GM06990 (cell line): ENCODE results near the gene C1orf226.

Experiments
- DNase-seq: peaks from one replicate; pipeline ENCODE4 v3.0.0-alpha.2; 2011; ENCODE audit not compliant: insufficient read length; ENCODE audit errors: extremely low read depth
- H3K27me3 ChIP-seq: replicated peaks from 2 replicates; pipeline ENCODE4 v1.6.0; 2011; ENCODE audit warnings: low read length; ENCODE audit not compliant: control insufficient read depth, insufficient read depth
- H3K36me3 ChIP-seq: 2 replicates; pipeline ENCODE4 v1.5.1; 2011; ENCODE audit warnings: low read length; ENCODE audit not compliant: control insufficient read depth, insufficient read depth
- H3K4me3 ChIP-seq: replicated peaks from 2 replicates; pipeline ENCODE4 v1.5.1; 2011; ENCODE audit warnings: low read depth, mild to moderate bottlenecking, control low read depth, low read length
- TF ChIP-seq, protein P1 (sequence below): IDR thresholded peaks from 2 replicates; pipeline ENCODE4 v1.5.1; 2011; ENCODE audit warnings: low read length, control low read depth, mild to moderate bottlenecking, inconsistent platforms; ENCODE audit not compliant: insufficient read depth, poor library complexity, severe bottlenecking

C1orf226 gene

DNA sequence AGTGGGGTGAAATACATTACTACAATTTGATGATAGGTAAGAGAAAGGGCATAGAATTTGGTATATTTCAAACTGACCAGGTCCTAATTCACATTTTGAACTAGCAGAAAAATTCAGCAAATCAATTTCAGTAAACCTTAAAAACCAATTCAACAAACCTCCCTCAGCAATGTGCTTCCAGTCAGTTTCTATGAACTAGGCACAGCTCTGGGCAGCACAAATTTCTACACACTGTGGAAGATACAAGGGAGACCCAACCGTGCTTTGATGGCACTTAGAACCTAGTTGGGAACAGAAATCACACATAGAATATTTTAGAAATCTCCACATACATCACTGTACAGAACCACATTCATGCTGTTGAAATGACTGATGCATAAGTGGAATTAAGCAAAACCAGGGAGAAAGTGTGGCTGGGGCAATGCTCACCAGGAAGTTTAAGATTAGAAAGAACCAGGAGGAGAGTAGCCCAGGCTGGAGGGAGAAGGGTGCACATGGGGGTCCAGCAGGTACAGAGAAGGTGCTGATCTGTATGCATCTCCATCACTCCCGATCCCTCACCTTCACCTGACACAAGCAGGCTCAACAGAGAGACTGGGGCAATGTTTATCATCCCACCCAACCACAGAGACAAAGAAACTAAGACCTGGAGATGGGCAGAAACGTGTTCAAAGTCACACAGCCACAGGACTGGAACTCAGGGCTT lies 14.8 kb downstream of the C1orf226 start:
- DNase-seq: no peak
- no peaks in the 10 kb centered on the region; the same call in 1 of the 2 replicates for H3K27me3 ChIP-seq
- no peak overlapping the region for H3K4me3 ChIP-seq
- H3K36me3 ChIP-seq: no peaks in the 10 kb centered on the region
- TF ChIP-seq, protein P1, sequence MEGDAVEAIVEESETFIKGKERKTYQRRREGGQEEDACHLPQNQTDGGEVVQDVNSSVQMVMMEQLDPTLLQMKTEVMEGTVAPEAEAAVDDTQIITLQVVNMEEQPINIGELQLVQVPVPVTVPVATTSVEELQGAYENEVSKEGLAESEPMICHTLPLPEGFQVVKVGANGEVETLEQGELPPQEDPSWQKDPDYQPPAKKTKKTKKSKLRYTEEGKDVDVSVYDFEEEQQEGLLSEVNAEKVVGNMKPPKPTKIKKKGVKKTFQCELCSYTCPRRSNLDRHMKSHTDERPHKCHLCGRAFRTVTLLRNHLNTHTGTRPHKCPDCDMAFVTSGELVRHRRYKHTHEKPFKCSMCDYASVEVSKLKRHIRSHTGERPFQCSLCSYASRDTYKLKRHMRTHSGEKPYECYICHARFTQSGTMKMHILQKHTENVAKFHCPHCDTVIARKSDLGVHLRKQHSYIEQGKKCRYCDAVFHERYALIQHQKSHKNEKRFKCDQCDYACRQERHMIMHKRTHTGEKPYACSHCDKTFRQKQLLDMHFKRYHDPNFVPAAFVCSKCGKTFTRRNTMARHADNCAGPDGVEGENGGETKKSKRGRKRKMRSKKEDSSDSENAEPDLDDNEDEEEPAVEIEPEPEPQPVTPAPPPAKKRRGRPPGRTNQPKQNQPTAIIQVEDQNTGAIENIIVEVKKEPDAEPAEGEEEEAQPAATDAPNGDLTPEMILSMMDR: no peak

DNA sequence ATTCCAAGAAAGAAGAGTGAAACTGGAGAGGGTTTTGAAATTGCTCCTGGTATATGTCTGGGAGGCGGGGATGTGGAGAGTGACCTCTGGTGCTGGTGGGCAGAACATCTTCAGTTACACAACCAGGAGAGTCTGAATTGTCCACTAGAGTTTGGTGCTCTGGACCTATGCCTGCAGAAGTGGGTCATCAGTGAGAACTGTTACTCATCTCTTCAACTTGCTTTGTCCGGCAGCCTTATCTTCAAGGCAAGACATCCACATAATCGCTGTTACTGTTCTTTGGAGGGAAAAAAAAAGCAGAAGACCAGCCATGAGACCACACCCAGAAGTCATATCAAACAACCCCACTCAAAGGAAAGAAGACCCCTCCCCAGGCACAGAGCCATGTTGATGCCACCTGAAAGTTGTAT lies 15.5 kb downstream of the C1orf226 start:
- TF ChIP-seq, protein P1: no peak
- no peaks in the 10 kb centered on the region for H3K36me3 ChIP-seq
- DNase-seq: no peak
- no peaks in the 10 kb centered on the region; the same call in 1 of the 2 replicates for H3K27me3 ChIP-seq
- no peak overlapping the region for H3K4me3 ChIP-seq

DNA sequence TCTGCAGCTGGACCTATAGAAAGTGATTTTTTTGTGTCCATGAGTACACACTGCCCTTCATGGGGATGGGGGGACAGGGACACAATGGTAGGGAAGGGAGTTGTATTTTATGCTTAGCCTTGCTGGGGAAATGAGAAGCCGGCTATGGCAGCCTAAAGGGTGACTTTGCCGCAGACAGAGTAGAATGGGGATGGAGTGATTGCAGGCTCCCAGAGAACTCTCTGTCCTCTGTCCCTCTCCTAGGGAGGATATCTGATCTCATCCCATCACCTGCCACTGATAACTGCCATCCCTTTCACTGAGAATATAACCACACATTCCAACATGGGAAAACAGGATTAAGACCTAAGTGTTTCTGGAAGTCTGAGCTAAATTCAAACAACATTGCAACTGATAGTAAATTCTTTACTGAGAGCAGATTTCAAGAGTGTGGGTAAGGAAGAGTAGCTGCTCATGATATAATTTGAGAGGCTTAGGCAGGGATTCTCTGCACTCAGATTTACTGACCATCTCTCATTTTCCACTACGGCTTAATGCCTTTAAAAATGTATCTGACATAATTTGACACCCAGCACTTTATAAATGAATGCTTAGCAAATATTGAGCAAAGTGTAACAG lies 16.5 kb downstream of the C1orf226 start:
- TF ChIP-seq, protein P1: no peak
- H3K36me3 ChIP-seq: no peaks in the 10 kb centered on the region
- H3K27me3 ChIP-seq: no peaks in the 10 kb centered on the region; the same call in 1 of the 2 replicates
- DNase-seq: no peak
- H3K4me3 ChIP-seq: no peak overlapping the region

DNA sequence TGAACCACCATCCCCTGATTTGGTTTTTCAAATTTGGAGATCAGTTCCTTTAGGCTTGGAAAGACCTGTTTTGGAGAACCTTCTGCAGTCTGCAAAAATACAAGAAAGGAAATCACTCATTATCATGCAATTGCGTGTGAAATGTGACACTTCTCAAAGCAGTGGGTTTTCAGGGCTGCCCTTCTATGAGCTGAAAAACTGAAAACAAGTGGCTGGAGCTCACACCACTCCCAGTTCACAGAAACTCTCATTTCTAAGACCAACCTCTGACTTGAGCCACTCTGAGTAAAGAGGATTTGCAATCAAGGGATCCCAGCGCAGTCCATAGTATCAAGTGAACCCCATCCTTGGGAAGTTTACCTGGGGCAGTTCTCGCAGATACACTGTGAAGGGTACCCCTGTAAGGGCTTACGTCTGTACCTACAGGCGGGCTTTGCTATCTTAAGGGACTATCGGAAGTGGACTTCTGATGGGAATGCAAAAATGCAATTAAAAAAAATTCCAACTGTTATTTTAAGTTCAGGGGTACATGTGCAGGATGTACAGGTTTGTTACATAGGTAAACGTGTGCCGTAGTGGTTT lies 17.6 kb downstream of the C1orf226 start:
- no peaks in the 10 kb centered on the region; the same call in 1 of the 2 replicates for H3K27me3 ChIP-seq
- TF ChIP-seq, protein P1: no peak
- no peak for DNase-seq
- H3K4me3 ChIP-seq: no peak overlapping the region
- H3K36me3 ChIP-seq: no peaks in the 10 kb centered on the region

DNA sequence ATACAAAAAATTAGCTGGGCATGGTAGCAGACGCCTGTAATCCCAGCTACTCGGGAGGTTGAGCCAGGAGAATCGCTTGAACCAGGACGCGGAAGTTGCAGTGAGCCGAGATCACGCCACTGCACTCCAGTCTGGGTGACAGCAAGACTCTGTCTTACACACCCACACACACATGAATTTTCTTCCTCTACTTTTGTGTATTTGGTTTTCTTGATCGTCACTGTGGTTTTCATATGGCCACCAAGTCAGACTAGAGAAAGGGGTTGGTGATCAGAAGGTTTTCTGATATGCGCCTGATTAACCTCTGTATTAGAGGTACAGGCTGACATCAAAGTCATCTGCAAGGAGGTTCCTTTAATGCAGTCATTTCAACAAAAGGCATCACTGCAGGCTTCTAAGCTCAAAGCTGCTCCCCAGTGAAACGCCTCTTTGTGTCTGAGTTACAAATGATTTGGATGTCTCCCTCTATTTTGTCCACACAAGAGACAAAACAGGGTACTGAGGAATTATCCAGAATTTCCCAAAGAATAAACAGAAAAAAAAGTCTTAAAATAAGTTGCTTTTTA lies 19.3 kb downstream of the C1orf226 start:
- TF ChIP-seq, protein P1: no peak
- DNase-seq: no peak
- Histone ChIP-seq H3K27me3 (no peaks in the 10 kb centered on the region; the same call in 1 of the 2 replicates), H3K36me3 (no peaks in the 10 kb centered on the region), H3K4me3 (no peak overlapping the region)
